ENCODE data around the gene ITPR3.

Gene ITPR3

DNA sequence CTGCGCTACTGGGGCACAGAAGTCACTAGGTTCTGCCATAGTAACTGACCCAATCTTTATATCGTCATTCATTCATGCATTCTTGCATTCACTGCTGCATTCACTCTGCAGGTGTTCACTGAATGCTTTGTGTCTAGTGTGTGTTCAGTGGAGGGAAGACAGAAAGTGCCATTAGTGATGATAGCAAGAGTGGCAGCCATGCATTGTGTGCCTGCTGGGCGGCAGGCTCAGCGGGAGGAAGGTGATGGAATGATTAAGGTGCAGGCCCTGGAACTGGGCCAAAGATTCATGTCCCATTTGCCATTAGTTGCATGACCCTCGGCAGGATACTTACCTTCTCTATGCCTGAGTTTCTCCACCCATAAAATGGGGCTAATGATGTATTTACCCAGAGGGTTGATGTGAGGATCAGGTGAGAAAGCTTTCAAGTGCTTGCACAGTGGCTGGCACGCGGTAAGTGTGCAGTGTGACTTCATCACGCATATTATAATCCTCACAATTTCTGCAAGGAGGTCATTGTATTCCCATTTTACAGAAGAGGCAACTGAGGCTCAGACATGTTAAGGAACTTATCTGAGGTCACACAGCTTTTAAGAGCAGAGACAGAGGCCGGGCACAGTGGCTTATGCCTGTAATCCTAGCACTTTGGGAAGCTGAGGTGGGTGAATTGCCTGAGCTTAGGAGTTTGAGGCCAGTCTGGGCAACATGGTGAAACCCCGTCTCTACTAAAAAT is 40.1 kb downstream of the ITPR3 start:
- no peaks in the 10 kb centered on the region for H3F3A ChIP-seq (ENCODE audit: insufficient read depth, low read length)
- no peak overlapping the region for H3K4me3 ChIP-seq (ENCODE audit: low read depth, low read length, poor library complexity, severe bottlenecking)
- H3K9me2 ChIP-seq (ENCODE audit: low read depth, low read length) = no peaks in the 10 kb centered on the region
- no peaks in the 10 kb centered on the region for H3K9me3 ChIP-seq (ENCODE audit: low read length)
- H3K79me2 ChIP-seq (ENCODE audit: insufficient read depth, low read length) = no peaks in the 10 kb centered on the region
- no peak overlapping the region for H3K27ac ChIP-seq (ENCODE audit: low read depth, low read length, poor library complexity, severe bottlenecking)
- no peaks in the 10 kb centered on the region for H3K27me3 ChIP-seq (ENCODE audit: insufficient read depth, low read length)
- H4K20me1 ChIP-seq (ENCODE audit: insufficient read depth, low read length) = no peaks in the 10 kb centered on the region
- H3K36me3 ChIP-seq (ENCODE audit: insufficient read depth, low read length) = peaks cover 67% of the 10 kb centered on the region
- H2AFZ ChIP-seq (ENCODE audit: low read length) = no peak overlapping the region
- H3K4me2 ChIP-seq (ENCODE audit: low read length) = no peak overlapping the region
- TF ChIP-seq EZH2 (IDR thresholded peaks at IDR 0.05; ENCODE audit: borderline replicate concordance, low read length) = no peak
- TF ChIP-seq, protein P1, sequence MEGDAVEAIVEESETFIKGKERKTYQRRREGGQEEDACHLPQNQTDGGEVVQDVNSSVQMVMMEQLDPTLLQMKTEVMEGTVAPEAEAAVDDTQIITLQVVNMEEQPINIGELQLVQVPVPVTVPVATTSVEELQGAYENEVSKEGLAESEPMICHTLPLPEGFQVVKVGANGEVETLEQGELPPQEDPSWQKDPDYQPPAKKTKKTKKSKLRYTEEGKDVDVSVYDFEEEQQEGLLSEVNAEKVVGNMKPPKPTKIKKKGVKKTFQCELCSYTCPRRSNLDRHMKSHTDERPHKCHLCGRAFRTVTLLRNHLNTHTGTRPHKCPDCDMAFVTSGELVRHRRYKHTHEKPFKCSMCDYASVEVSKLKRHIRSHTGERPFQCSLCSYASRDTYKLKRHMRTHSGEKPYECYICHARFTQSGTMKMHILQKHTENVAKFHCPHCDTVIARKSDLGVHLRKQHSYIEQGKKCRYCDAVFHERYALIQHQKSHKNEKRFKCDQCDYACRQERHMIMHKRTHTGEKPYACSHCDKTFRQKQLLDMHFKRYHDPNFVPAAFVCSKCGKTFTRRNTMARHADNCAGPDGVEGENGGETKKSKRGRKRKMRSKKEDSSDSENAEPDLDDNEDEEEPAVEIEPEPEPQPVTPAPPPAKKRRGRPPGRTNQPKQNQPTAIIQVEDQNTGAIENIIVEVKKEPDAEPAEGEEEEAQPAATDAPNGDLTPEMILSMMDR (IDR thresholded peaks at IDR 0.05; ENCODE audit: low read length) = no peak
- H3K9ac ChIP-seq (ENCODE audit: low read length) = no peak overlapping the region
- H3K4me1 ChIP-seq (ENCODE audit: insufficient read depth, low read length, severe bottlenecking) = no peaks in the 10 kb centered on the region

DNA sequence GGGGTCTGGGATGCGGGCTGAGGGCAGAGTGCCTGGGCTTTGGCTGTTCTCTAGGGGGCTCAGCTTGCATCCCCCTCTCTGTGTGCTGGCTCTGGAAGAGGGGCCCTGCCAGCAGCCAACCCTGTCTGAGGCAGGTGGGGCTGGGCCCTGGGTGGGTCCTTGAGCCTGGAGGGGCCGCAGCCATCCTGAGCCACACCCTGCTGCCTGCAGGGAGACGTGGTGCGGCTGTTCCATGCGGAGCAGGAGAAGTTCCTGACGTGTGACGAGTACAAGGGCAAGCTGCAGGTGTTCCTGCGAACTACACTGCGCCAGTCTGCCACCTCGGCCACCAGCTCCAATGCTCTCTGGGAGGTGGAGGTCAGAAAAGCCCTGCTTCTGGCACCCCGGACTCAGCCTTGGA is 41.2 kb downstream of the ITPR3 start:
- TF ChIP-seq, protein P1 (IDR thresholded peaks at IDR 0.05; ENCODE audit: low read length) = no peak
- TF ChIP-seq EZH2 (IDR thresholded peaks at IDR 0.05; ENCODE audit: borderline replicate concordance, low read length) = no peak
- H3K4me1 ChIP-seq (ENCODE audit: insufficient read depth, low read length, severe bottlenecking) = no peaks in the 10 kb centered on the region
- H2AFZ ChIP-seq (ENCODE audit: low read length) = no peak overlapping the region
- H3K36me3 ChIP-seq (ENCODE audit: insufficient read depth, low read length) = peaks cover 73% of the 10 kb centered on the region
- no peaks in the 10 kb centered on the region for H3F3A ChIP-seq (ENCODE audit: insufficient read depth, low read length)
- H3K27ac ChIP-seq (ENCODE audit: low read depth, low read length, poor library complexity, severe bottlenecking) = no peak overlapping the region
- no peaks in the 10 kb centered on the region for H3K9me3 ChIP-seq (ENCODE audit: low read length)
- H4K20me1 ChIP-seq (ENCODE audit: insufficient read depth, low read length) = no peaks in the 10 kb centered on the region
- H3K27me3 ChIP-seq (ENCODE audit: insufficient read depth, low read length) = no peaks in the 10 kb centered on the region
- H3K9ac ChIP-seq (ENCODE audit: low read length) = no peak overlapping the region
- no peak overlapping the region for H3K4me3 ChIP-seq (ENCODE audit: low read depth, low read length, poor library complexity, severe bottlenecking)
- no peaks in the 10 kb centered on the region for H3K79me2 ChIP-seq (ENCODE audit: insufficient read depth, low read length)
- no peak overlapping the region for H3K4me2 ChIP-seq (ENCODE audit: low read length)
- H3K9me2 ChIP-seq (ENCODE audit: low read depth, low read length) = no peaks in the 10 kb centered on the region

DNA sequence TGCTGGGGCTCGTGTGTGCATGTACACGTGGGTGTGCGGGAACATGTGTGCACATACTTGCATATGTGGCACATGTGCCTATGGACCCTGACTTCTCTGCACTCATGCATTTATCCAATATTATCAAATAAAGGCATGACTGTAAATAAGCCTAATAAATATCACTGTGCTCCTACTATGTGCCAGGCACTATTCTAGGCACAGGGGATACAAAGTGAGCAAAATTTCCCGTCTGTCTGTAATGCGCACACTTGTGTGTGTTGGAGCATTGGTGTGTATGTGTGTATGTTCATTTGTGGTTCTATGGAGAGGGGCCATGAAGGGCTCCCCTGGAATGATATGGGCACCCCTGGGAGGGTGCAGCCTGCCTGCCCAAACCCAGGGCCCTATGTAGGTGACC is 41.9 kb downstream of the ITPR3 start:
- Histone ChIP-seq H3K27ac (ENCODE audit: low read depth, low read length, poor library complexity, severe bottlenecking) (no peak overlapping the region), H3K36me3 (ENCODE audit: insufficient read depth, low read length) (peaks cover 73% of the 10 kb centered on the region), H3K4me2 (ENCODE audit: low read length) (no peak overlapping the region), H3K4me1 (ENCODE audit: insufficient read depth, low read length, severe bottlenecking) (no peaks in the 10 kb centered on the region), H3K4me3 (ENCODE audit: low read depth, low read length, poor library complexity, severe bottlenecking) (no peak overlapping the region), H2AFZ (ENCODE audit: low read length) (no peak overlapping the region), H3K9me3 (ENCODE audit: low read length) (no peaks in the 10 kb centered on the region), H4K20me1 (ENCODE audit: insufficient read depth, low read length) (no peaks in the 10 kb centered on the region), H3K27me3 (ENCODE audit: insufficient read depth, low read length) (no peaks in the 10 kb centered on the region), H3K79me2 (ENCODE audit: insufficient read depth, low read length) (no peaks in the 10 kb centered on the region), H3K9me2 (ENCODE audit: low read depth, low read length) (no peaks in the 10 kb centered on the region), H3K9ac (ENCODE audit: low read length) (no peak overlapping the region), H3F3A (ENCODE audit: insufficient read depth, low read length) (no peaks in the 10 kb centered on the region)
- TF ChIP-seq, protein P1 (IDR thresholded peaks at IDR 0.05; ENCODE audit: low read length) = no peak
- no peak for TF ChIP-seq EZH2 (IDR thresholded peaks at IDR 0.05; ENCODE audit: borderline replicate concordance, low read length)
